Raji (cell line): ENCODE results near the gene GLT1D1.

Source experiments
- POLR2A ChIP-seq: IDR thresholded peaks from 2 replicates; pipeline ENCODE4 v1.6.1; 2011; ENCODE audit warnings: low read depth, low read length, control low read depth; ENCODE audit not compliant: insufficient read depth

Gene GLT1D1

DNA sequence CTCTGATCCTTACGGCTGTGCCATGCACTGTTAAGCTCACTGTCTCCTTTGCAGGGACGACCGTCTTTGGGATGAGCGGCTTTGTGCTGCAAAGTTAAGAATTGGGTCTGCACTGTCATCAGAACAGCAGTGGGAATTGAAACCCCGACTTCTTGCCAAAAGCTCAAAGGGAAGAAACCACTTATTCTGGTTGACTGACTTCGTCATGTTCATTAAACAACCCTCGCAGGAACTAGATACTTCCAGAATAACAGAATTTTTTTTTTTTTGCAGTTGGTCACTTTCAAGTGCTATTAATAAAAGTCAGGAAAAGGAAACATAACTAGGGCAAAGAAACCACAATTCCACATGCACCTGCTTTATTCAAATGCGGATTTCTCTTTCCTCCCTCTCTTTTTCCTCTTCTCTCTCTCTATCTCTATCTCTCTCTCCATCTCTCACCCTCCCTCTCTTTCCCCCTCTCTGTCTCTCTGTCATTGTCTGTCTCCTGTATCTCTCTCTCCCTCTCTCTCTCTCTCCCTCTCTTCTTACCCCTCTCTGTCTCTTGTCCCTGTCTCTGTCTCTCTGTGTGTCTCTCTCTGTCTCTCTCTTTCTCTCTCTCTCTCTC is 12.3 kb upstream of the GLT1D1 start:
- TF ChIP-seq POLR2A = no peak

DNA sequence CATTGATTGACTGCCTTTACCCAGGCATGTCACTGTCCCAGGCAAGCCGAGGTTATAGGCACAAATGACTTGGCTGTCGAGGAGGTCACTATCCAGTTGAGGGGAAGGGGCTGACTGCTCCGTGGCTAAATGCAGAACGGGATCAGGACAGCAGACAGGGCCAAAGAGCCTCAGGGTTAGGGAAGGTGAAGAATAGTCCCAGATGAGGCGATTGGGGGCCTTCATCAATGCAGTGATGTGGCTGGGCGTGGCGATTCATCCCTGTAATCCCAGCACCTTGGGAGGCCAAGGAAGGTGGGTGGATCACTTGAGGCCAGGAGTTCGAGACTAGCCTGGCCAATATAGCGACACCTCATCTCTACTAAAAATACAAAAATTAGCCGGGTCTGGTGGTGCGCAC is 10.7 kb upstream of the GLT1D1 start:
- no peak for TF ChIP-seq POLR2A

DNA sequence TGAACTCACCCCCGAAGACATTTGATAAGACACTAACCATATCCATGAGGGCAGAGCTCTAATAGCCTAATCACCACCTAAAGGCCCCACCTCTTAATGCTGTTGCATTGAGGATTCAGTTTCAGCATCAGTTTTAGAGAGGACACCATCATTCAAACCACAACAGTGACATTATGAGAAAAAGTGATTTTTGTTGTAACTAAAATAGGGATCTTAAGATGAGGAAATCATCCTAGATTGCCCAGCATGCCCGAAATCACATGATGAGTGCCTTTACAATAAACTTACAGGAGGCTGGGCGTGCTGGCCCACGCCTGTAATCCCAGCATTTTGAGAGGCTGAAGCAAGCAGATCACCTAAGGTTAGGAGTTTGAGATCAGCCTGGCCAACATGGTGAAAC is 9.7 kb upstream of the GLT1D1 start:
- no peak for TF ChIP-seq POLR2A

DNA sequence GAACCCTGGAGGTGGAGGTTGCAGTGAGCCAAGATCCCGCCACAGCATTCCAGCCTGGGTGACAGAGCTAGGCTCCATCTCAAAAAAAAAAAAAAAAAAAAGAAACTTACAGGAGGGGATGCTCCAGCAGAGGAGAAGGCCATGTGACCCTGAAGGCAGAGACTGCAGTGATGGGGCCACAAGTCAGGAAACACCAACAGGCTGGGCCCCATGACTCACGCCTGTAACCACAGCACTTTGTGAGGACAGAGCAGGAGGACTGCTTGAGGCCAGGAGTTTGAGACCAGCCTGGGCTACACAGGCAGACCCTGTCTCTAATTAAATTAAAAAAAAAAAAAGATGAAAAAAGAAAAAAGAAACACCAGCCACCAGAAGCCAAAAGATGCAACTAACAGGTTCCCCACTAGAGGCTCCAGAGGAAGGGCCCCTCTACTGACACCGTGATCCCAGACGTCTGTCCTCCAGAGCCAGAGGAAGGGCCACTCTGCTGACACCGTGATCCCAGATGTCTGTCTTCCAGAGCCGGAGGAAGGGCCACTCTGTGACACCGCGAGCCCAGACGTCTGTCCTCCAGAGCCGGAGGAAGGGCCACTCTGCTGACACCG is 9.1 kb upstream of the GLT1D1 start:
- TF ChIP-seq POLR2A = no peak

DNA sequence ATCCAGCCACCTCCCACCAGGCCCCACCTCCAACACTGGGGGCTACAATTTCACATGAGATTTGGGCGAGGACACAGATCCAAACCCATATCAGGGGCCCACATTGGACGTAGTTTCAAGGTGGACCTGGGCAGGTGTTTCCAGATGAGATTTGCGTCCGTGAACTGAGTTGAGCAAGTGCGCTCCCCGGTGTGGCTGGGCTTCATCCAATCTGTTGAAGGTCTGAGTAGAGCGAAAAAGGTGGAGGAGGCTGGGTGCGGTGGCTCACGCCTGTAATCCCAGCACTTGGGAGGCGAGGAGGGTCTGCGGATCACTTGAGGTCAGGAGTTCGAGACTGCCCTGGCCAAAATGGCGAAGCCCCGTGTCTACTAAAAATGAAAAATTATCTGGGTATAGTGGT is 4.9 kb upstream of the GLT1D1 start:
- TF ChIP-seq POLR2A = no peak

DNA sequence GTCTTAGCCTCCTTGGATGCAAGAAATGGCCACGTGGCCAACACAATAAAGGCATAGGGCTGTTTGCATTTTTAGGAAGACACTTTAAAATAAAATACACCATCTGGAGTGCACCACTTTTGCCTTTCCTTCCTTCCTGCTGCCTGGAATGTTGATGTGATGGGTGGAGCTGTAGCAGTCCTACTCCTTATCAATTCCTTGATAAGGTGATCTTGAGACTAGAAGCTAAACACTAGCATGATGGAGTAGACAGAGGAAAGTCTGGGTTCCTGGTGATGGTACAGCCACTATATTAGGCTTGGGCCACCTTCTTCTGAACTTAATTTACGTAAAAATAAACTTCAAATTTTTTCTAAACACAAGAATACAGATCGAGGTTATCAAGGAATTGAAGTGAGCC is 2.9 kb upstream of the GLT1D1 start:
- TF ChIP-seq POLR2A = no peak

DNA sequence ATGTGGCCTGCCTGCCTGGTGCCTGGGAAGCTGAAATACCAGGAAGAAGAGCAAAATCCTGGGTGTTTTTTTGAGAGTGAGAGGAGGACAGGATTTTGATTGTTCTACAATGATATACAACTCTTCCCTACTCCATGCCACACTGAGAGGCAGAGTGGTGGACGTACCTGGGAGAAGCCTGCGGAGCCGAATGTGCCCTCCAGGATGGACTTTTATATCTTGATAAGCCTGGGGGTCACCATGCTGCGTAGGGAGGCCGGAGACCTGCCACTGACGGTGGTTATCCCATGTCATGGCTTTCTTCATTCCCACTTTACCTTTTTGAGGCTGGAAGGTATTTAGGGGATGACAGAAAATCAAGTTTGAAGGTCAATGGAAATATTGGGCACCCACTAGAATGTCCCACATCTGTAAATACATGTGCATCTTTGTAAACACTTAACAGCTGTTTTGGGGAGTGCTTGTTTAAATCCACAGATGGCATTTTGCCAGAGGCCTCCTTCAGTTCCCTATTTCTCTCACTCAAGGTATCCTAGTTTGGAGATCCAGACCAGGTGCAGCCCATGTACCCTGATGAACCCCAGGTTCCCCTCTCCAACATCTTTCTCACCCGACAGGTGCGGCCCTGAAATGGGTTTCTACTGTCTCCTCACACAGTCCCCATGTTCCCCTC is 1.1 kb upstream of the GLT1D1 start:
- no peak for TF ChIP-seq POLR2A

DNA sequence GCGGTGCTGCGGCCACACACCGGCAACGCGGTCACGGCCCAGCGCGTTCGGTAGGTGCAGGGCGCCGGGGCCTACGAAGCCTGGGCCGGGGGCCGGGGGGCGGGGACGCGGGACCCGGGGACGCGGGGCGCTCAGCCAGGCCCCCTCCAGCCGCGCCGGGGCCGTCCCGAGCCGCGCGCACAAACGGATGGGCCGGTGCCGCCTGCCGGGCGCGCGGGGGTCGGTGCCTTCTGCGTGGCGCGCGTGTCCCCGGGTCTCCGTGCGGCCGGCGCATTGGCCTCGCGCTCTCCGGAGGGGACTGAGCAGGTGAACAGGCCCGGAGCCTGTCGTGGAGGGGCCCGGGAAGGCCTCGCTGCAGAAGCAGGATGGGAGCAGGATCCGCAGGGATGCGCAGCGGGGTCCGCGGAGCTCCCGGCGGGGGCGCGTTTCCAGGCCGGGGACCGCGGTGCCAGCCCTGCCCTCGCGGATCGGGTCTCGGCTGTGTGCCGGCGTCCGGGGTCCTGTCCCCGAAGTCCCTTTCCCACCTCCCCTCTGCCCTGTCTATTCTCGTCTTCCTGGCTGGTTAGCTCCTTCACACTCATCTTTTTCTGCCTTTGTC is 421 bp downstream of the GLT1D1 start:
- no peak for TF ChIP-seq POLR2A

DNA sequence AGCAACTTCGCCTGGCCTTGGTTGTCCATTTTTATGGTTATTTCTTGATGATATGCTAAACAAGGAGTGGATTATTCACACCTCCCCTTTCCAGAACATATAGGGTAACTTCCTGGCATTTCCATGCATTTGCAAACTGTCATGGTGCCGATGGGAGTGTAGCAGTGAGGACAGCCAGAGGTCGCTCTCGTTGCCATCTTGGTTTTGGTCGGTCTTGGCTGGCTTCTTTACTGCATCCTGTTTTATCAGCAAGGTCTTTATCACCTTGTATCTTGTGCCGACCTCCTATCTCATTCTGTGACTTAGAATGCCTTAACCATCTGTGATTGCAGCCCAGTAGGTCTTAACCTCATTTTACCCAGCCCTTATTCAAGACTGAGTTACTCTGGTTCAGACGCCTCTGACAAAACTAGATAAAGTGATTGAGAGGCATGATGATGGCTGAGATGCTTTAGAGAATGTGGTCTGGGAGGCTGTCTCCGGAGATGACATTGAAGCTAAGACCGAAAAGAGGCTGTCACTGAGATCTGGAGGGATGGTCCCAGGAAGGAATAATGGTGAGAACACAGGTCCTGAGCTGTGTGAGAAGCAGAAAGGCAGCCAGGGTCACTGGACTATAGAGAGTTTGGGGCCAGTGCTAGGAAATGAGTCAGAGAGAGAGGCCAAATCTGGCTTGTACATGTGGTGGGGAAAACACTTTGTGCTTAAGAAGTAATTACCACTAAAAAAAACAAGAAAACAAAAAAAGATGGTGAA is 2.9 kb downstream of the GLT1D1 start:
- TF ChIP-seq POLR2A = no peak

DNA sequence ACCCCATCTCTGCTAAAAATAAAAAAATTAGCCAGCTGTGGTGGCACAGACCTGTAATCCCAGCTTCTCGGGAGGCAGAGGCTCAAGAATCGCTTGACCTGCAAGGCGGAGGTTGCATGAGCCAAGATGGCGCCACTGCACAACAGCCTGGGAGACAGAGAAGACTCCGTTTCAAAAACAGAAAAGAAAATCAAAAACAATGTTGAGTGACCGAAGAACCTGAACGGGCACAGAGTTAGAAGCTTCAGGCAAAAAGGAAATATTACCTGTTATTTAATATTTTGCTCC is 3.5 kb downstream of the GLT1D1 start:
- no peak for TF ChIP-seq POLR2A

DNA sequence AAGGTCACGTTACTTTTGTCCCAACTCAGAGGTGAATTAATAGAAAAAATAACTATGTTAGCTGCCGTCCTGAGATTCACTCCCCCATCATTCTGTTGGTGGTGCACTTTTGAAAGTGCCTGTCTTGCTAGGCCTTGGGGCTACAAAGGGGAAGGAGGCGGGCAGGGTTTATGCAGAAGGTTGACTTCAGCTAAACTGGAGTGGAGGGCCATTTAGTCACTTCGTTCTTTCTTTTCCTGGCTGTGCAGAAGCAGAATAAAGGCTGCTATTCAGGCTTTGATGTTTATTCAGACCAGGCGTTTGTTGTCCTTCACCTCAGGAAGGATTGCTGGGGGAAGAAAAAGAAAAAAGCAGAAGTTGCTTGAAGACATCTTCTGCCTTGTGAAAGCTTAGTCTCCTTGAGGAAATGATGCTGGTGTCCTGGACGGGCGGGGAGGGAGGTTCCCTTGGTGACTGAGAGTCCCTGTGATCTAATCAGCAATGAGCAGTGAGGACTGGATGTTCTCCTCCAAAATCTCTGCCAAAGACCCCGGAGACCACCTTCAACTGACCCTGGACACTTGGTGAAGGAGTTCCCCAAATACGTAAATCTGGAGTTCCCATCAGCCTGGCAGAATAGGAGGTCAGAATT is 4.0 kb downstream of the GLT1D1 start:
- no peak for TF ChIP-seq POLR2A

DNA sequence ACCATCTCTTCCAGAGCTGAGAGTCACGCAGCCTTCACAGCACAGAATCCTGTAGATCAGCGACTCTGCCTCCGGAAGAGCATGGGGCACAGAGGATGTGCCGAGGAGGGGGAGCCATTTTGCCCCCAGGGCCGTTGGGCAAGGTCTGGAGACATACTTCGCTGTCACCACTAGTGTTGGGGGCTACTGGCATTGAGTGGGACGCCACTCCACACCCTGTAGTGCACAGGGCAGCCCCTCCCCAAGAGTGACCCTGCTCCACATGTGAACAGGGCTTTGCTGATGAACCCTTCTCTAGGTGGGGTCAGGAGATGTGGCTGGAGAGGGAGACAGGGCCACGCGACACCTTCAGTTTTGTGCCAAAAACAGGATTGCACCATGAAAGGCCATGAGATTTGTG is 6.0 kb downstream of the GLT1D1 start:
- no peak for TF ChIP-seq POLR2A

DNA sequence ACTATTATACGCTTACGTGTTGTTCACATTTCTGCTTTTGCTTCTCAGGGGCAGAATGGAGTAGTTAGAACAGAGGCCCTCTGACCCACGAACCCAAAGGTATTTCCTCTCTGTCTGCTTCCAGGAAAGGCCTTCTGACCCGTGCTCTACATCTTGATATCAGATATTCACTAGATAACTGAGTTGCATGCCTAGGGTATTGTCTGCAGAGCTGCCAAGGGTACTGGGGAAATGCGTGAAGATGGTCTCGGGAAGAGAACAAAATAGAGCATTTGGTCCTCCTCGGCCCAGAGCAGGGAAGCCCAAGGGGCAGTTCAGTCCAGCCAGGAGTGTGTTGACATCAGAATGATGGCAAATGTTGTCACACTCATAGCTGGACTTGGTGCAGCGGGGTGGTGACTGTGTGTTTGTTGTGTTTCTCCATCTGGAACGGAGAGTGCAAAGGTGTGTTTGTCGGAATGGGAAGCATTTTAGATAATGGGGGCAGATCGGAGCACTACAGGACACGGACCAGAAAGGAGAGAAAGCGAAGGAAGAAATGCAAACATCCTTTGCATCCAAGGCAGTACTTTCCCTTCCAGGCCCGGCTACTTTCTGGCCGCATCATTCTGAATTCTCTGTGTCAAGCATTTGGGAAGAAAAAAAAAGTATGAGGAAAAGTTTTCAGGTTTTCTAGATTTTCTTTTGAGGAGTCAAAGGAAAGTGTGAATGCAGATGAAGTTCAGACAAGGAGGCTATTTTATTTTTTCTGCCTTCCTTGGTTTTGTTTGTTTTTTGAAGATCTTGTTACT is 8.1 kb downstream of the GLT1D1 start:
- no peak for TF ChIP-seq POLR2A

DNA sequence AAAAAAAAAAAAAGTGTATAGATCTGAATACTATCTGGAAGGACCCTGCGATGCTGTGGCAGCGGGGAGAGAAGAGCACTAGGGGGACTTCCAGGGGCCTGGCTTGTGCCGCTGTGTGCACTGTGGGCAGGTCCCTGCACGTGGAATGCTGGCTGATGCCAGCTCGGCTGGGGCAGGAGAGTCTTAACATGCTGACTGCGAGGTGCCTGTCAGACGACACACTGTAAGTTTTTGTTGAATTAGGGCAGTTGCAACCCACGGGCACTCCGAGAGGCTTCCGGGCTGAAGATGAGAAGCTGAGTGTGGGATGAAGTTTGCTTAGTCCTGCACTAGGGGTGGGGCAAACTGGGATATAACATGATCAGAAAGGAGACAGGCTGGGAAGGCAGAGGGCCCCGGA is 10.7 kb downstream of the GLT1D1 start:
- TF ChIP-seq POLR2A = no peak

DNA sequence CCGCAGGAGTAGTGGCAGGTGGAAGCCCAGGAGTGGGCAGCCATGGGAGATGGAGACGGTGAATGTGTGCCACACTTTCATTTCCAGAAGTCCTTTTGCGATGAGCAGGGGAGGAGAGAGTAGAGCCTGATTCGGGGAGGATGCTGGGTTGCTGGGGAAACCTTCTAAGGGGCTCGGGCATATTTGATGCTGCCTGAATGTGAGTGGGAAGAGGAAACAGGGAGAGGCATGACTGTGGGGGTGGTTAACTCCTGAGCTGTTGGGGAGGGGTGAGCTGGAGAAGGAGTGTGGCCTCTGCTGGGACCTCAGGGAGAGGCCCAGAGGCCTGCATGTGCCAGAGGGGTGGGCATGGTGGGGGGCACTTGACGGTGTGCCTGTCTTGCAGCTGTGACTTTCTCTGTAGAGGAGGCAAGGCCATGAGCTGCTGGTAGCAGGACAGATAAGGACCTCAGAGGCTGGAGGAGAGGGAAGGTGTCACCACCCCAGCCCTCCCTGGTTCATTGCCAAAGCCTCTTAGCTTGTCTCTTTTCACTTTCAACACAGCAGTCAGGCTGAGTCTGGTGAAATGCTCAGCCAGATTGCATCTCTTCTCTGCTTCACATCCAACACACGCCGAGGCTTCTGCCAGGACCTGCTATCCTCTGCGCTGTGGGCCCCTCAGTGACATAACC is 11.4 kb downstream of the GLT1D1 start:
- TF ChIP-seq POLR2A = no peak

DNA sequence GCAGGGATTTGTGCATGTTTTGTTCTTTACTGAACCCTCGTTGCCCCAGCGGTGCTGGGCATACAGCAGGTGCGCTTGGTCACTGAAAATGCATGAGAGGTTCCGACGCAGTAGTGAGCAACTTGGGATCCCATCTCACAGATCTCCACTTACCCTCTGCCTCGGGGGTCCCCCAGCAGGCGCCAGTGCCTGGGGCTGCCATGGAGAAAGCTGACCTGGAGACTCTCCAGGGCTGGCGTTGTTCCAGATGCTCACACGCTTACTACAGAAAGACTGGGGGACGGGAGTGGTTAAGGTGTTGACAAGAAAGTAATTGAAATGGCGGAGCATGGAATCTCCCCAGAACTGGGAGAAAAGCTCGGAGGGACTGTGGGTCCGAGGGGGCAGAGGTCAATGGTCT is 14.2 kb downstream of the GLT1D1 start:
- no peak for TF ChIP-seq POLR2A
